Measurements from ENCODE around the gene SERPIND1. TPM values are rescaled to one million over a fixed set of nuclear protein-coding genes. Genes with fewer than 3 reads are reported as not detected.

SERPIND1 gene
- total RNA-seq, 2 donors from 2014 or later, result 1.5 to 4.1 TPM

DNA sequence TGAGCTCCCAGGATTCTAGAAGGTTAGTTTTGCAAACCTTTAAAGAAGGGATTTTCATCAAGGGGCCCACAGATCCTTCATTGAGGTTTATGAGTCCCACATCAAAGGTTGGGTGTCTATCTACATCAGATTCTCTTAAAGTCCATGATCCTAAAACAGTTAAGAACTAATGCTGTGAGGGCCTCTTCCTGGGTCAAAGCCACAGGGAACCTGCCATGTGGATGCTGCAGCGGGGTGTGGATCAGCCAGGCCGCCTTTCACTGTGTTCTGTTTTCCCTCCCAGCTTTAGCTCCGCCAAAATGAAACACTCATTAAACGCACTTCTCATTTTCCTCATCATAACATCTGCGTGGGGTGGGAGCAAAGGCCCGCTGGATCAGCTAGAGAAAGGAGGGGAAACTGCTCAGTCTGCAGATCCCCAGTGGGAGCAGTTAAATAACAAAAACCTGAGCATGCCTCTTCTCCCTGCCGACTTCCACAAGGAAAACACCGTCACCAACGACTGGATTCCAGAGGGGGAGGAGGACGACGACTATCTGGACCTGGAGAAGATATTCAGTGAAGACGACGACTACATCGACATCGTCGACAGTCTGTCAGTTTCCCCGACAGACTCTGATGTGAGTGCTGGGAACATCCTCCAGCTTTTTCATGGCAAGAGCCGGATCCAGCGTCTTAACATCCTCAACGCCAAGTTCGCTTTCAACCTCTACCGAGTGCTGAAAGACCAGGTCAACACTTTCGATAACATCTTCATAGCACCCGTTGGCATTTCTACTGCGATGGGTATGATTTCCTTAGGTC, 5.3 kb downstream of the SERPIND1 start:
- Histone ChIP-seq H3K27ac (peak overlapping the region; percentile 84 to 85), H3K27me3 (no peaks in the 10 kb centered on the region), H3K9me3 (no peaks in the 10 kb centered on the region), H3K4me3 (no peak overlapping the region), H3K4me1 (peaks cover 0 to 58% of the 10 kb centered on the region in 2 donors), H3K36me3 (no peaks in the 10 kb centered on the region)
- TF ChIP-seq, protein P1, sequence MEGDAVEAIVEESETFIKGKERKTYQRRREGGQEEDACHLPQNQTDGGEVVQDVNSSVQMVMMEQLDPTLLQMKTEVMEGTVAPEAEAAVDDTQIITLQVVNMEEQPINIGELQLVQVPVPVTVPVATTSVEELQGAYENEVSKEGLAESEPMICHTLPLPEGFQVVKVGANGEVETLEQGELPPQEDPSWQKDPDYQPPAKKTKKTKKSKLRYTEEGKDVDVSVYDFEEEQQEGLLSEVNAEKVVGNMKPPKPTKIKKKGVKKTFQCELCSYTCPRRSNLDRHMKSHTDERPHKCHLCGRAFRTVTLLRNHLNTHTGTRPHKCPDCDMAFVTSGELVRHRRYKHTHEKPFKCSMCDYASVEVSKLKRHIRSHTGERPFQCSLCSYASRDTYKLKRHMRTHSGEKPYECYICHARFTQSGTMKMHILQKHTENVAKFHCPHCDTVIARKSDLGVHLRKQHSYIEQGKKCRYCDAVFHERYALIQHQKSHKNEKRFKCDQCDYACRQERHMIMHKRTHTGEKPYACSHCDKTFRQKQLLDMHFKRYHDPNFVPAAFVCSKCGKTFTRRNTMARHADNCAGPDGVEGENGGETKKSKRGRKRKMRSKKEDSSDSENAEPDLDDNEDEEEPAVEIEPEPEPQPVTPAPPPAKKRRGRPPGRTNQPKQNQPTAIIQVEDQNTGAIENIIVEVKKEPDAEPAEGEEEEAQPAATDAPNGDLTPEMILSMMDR (IDR thresholded peaks at IDR 0.05), result no peak
- no peak for DNase-seq (ENCODE audit: low spot score)

DNA sequence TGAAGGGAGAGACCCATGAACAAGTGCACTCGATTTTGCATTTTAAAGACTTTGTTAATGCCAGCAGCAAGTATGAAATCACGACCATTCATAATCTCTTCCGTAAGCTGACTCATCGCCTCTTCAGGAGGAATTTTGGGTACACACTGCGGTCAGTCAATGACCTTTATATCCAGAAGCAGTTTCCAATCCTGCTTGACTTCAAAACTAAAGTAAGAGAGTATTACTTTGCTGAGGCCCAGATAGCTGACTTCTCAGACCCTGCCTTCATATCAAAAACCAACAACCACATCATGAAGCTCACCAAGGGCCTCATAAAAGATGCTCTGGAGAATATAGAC, 5.9 kb downstream of the SERPIND1 start:
- DNase-seq (ENCODE audit: low spot score), result no peak
- H3K4me1 ChIP-seq, result peaks cover 0 to 58% of the 10 kb centered on the region in 2 donors
- no peaks in the 10 kb centered on the region for H3K36me3 ChIP-seq
- H3K4me3 ChIP-seq, result no peak overlapping the region
- H3K27me3 ChIP-seq, result no peaks in the 10 kb centered on the region
- TF ChIP-seq, protein P1 (IDR thresholded peaks at IDR 0.05), result no peak
- no peaks in the 10 kb centered on the region for H3K9me3 ChIP-seq
- H3K27ac ChIP-seq, result peak overlapping the region; percentile 59 to 84

DNA sequence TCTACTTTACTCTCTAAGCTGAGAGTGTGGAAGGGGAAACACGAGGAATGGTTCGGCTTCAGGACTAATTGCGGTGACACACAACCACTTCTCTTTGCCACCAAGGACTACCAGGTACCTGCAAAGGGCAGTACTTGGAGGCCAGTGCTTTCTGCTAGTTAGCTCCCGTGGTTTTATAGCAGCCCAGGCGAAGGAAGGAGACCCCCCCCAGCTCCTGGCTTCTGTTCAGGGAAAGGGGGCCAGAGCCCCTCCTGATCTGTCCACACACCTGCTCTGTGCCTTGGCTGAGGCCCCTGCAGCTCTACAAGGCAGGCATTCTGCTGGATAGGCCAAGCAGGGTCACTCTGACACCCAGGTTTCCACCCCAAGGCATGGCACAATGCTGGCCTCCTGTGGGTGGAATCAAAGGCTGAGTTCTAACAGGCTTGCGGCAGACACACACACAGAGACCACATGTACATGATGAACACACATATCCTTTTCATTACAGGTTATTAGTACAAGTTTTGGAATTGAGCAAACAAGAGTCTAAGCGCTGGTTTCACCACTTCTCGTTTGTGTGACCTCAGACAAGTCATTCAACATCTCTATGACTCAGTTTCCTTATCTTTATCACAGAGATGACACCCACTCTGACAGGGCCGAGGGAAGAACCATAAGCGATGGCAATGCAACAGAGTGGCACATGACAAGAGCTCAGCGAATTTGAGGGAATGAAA, 7.5 kb downstream of the SERPIND1 start:
- H3K4me1 ChIP-seq, result peaks cover 0 to 52% of the 10 kb centered on the region in 2 donors
- H3K27ac ChIP-seq, result no peak overlapping the region
- DNase-seq (ENCODE audit: low spot score), result no peak
- H3K4me3 ChIP-seq, result no peak overlapping the region
- H3K27me3 ChIP-seq, result no peaks in the 10 kb centered on the region
- no peaks in the 10 kb centered on the region for H3K9me3 ChIP-seq
- TF ChIP-seq, protein P1 (IDR thresholded peaks at IDR 0.05), result no peak
- H3K36me3 ChIP-seq, result no peaks in the 10 kb centered on the region

DNA sequence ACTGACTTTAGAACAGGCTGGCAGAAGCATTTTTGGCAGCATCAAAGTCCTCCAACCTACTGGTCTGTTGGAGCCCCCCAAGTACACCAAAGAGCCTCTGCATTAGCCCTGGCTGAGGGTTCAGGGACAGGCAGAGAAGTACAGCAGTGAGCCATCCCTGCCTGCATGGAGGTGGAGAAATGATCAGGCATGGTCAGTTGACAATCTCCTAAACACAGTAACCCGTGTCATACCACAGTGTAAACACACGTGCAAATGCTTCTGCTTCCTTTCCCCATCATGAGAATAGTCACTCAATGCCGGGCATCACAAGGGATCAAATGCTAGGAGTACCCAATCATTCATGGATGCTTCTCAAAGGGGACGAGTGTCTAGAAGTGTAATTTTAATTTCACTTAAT, 8.2 kb downstream of the SERPIND1 start:
- TF ChIP-seq, protein P1 (IDR thresholded peaks at IDR 0.05), result no peak
- no peak for DNase-seq (ENCODE audit: low spot score)
- Histone ChIP-seq H3K4me3 (no peak overlapping the region), H3K27ac (no peak overlapping the region), H3K4me1 (peaks cover 0 to 54% of the 10 kb centered on the region in 2 donors), H3K27me3 (no peaks in the 10 kb centered on the region), H3K36me3 (no peaks in the 10 kb centered on the region), H3K9me3 (no peaks in the 10 kb centered on the region)

DNA sequence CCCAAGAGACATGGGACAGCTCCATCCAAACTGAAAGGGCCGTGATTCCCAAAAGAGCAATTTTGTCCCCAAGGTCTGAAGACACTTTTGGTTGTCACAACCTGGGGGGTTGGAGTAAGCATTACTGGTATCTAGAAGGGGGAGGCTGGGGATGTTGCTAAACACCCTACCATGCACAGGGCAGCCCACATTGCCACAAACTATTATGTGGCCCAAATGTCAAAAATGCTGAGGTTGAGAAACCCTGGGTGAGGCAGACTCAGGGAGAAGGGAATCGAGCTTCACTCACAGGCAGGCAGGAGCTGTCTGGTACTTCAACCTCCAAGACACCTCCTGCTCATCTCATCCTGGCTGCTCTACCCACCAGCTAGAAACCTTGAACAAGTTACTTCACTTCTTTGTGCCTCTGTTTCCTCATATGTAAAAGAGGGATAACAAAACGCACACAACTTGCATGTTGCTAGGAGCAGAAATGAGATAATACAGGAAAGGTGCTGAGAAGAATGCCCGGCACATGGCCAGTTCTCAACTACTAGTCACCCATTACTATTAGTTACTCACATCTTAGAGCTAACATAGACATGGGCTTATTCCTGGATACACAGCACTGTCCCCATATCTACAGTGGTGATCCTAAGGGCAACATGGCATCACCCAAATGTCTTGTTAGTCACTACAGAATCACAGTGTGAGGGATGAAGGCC, 8.8 kb downstream of the SERPIND1 start:
- H3K27me3 ChIP-seq, result no peaks in the 10 kb centered on the region
- TF ChIP-seq, protein P1 (IDR thresholded peaks at IDR 0.05), result no peak
- no peaks in the 10 kb centered on the region for H3K9me3 ChIP-seq
- DNase-seq (ENCODE audit: low spot score), result no peak
- no peaks in the 10 kb centered on the region for H3K36me3 ChIP-seq
- H3K4me1 ChIP-seq, result peaks cover 0 to 55% of the 10 kb centered on the region in 2 donors
- H3K27ac ChIP-seq, result no peak overlapping the region
- no peak overlapping the region for H3K4me3 ChIP-seq

Data from right atrium auricular region (tissue), 2 donors.